ENCODE data around the gene MRPS18B.
A peak's percentile ranks its signal among the peaks of the same experiment; 100 is the strongest.

The MRPS18B gene

DNA sequence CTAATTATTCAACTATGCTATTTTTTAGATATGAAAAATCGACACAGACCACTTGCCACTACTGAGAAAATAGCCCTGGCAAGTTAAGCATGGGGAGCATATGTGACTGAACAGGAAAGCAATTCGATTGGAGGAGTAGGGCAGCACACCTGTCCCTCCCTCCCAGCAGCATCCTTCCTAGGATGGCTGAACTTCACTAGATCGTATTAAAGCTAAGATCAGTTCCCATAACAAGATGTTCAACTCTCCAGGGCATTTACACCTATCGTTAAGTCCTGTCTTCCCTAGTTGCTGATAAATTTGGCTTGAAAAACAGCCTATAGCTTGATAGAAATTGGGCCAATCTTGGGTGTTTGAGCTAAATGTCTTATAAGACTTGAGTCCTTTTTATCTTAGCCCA, 7.6 kb upstream of the MRPS18B start:
- DNase-seq, result no peak

- DNase-seq, result no peak
These were observed 6.3 kb upstream of the MRPS18B start for GRCh38 chr6:30611150-30611855.

- DNase-seq, result no peak
These were observed 5.8 kb upstream of the MRPS18B start for GRCh38 chr6:30611856-30612194.

GRCh38 chr6:30612213-30612612, 5.4 kb upstream of the MRPS18B start:
- no peak for DNase-seq

DNA sequence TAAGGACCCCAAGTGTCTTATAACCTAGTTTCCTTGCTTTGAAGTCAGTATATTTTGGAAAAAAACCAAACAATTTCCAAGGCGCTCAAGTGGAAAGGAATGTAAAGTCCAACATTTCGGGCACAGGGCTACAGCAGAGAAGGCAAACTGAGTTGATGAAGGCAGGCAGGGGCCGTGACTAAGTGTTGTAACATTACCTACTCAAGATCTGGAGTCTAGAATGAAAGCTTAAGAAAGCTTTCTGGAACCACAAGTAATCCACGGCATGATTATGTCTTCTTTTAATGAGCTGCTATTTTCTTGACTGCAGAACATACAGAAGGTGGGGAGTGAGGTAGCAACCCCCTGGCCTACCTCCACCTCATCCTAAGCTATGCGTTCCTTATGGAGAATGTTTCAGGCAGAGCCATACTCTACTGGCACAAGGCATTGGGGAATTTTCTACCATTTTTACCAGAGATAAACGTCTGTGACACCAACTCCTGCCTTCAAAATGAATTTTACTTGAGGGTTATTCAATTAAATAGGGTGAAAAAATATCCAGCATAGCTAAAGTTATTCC, 4.9 kb upstream of the MRPS18B start:
- DNase-seq, result no peak

GRCh38 chr6:30613251-30614043, 4.2 kb upstream of the MRPS18B start:
- DNase-seq, result peak; percentile 38

GRCh38 chr6:30614044-30614842, 3.4 kb upstream of the MRPS18B start:
- DNase-seq, result no peak

GRCh38 chr6:30614843-30615218, 2.8 kb upstream of the MRPS18B start:
- peak; percentile 96 for DNase-seq

- DNase-seq, result peak; percentile 70
These were observed 2.3 kb upstream of the MRPS18B start for GRCh38 chr6:30615219-30615957.

GRCh38 chr6:30615958-30616810, 1.5 kb upstream of the MRPS18B start:
- DNase-seq, result peak; percentile 45

DNA sequence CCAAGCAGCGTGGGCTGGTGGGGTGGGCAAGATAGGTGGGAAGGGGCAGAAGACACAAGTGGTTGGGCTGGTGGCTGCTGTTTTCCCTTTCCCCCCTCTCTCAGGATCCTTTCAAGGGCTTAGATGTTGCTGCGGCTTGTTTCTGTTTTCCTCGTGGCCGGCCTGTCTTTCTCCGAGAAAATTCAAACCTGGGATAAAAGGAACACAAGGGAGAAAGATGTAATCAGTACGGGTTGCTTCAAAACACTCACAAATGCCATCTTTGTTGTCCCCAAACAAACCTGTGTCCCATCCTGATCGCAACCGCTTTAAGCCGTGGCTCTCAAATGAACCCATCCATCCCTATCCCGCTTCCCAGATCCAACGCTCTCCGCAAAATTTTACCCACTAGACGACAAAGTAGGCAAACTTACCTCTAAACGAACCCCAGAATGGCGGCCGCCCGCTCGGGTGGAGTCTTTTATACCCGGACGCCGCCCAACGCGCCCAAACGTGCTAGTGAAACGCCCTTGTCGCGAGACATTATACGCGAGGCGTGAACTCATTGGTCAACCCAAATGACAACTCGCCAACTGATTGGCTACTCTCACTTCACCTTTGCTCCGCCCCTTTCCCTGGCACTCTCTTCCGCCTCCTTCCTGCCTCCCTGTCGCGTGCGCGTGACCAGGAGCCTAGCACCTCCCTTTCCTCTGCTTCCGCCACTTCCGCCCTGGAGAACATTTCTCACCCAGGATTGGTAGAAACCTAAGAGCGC, 652 bp upstream of the MRPS18B start, which contains the start of gene PPP1R10:
Gene PPP1R10 (minus strand): TSS at position 433 of the 754 bp plus-strand sequence. CDS start 7,299 bp downstream, outside the sequence.
- peak; percentile 100 for DNase-seq

GRCh38 chr6:30618270-30618797, 694 bp downstream of the MRPS18B start:
- DNase-seq, result no peak

DNA sequence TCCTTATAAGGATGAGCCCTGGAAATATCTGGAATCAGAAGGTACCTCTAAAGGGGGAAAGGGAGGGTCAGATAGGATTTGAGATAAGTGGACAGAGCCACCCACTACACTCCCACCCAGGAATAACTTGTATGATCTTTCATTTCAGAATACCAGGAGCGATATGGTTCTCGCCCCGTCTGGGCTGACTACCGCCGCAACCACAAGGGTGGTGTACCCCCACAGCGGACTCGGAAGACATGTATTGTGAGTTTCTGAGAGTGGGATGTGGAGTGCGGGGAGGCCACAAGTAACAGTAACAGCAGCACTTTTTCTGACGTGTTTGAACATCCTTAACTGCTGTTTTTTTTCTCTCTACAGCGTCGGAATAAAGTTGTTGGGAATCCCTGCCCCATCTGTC, 1.9 kb downstream of the MRPS18B start:
- no peak for DNase-seq

- DNase-seq, result no peak
These were observed 7.9 kb downstream of the MRPS18B start for GRCh38 chr6:30625511-30625910.

- peak; percentile 89 for DNase-seq
These were observed 9.1 kb downstream of the MRPS18B start, which contains the start of gene ATAT1 for GRCh38 chr6:30626484-30627366. ATAT1 (plus strand) TSS chr6:30626874.

- no peak for DNase-seq
These were observed 18.2 kb downstream of the MRPS18B start for GRCh38 chr6:30635834-30636233.

GRCh38 chr6:30640481-30640880, 22.8 kb downstream of the MRPS18B start:
- DNase-seq, result no peak

DNA sequence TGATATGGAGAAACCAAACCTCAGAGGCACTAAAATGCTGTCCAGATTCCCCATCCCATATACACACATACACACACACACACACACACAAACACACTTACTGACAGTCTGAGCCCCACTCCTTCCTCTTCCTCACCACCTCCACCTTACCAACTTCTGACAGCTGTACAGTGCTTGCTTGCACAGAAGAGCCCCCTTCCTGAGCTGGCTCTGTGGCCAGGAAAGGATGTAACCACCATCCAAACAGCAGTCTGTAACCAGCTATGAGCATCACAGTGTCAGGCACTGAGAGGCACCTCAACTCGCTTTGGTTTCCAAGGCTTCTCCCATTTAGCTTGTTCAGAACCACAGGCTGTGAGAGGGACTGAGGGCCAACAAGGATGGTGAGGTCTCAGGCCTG, 23.4 kb downstream of the MRPS18B start:
- DNase-seq, result no peak

GRCh38 chr6:30643656-30644055, 26.0 kb downstream of the MRPS18B start:
- DNase-seq, result no peak
